Ectodermal cell (in vitro differentiated cells): Measurements from ENCODE around the gene BEND7.

Source experiments
- H3K27ac ChIP-seq: 2 replicates; pipeline ENCODE4 v1.7.0; 2013; ENCODE audit warnings: mild to moderate bottlenecking, low read depth, low read length; ENCODE audit not compliant: insufficient read depth, poor library complexity, severe bottlenecking
- H3K27me3 ChIP-seq: 2 replicates; pipeline ENCODE4 v1.7.0; 2013; ENCODE audit warnings: mild to moderate bottlenecking, low read length; ENCODE audit not compliant: insufficient read depth, control insufficient read depth, poor library complexity, severe bottlenecking
- H3K36me3 ChIP-seq: one replicate; pipeline ENCODE4 v1.7.0; 2013; ENCODE audit warnings: low read length; ENCODE audit not compliant: control insufficient read depth, insufficient read depth
- H3K4me1 ChIP-seq: one replicate; pipeline ENCODE4 v1.7.0; 2013; ENCODE audit warnings: low read length; ENCODE audit not compliant: control insufficient read depth, insufficient read depth
- H3K4me3 ChIP-seq: 2 replicates; pipeline ENCODE4 v1.7.0; 2013; ENCODE audit warnings: low read depth, low read length, control low read depth; ENCODE audit not compliant: insufficient read depth
- H3K9me3 ChIP-seq: 2 replicates; pipeline ENCODE4 v1.7.0; 2013; ENCODE audit warnings: mild to moderate bottlenecking, low read length, moderate library complexity; ENCODE audit not compliant: control insufficient read depth
- WGBS, 2 experiments: methylation state at CpG; one replicate each; pipeline ENCODE4 v1.1.7; 2013; ENCODE audit warnings: missing lambda C conversion rate in 2 of 2; 5-methylcytosine and 5-hydroxymethylcytosine counted together

Gene BEND7

DNA sequence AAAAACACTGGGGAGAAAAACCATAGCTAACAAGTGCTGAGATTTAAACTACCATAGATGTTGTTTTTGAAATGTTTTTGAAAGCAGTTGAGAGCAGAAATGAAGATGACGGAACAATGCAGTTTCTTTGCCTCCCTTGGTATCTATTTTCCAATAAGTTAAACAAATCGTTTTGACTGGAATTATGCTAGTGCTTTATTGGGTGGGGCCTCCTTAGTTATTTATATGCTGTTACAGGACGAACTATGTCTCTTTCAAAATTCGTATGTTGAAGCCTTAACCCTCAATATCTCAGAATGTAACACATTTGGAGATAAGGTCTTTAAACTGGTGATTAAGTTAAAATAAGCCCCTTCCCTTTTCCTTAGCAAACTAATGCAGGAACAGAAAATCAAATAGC, 135.2 kb downstream of the BEND7 start:
- Histone ChIP-seq H3K9me3 (no peaks in the 10 kb centered on the region), H3K4me1 (no peaks in the 10 kb centered on the region), H3K27me3 (no peaks in the 10 kb centered on the region), H3K27ac (no peak overlapping the region), H3K4me3 (no peak overlapping the region), H3K36me3 (no peaks in the 10 kb centered on the region)
- WGBS, 2 experiments = 88 to 94% methylated on average over 4 of the region's 4 CpGs

GRCh38 chr10:13392701-13393100, 136.1 kb downstream of the BEND7 start:
- no peaks in the 10 kb centered on the region for H3K9me3 ChIP-seq
- H3K27ac ChIP-seq = no peak overlapping the region
- H3K4me1 ChIP-seq = no peaks in the 10 kb centered on the region
- H3K27me3 ChIP-seq = no peaks in the 10 kb centered on the region
- H3K36me3 ChIP-seq = no peaks in the 10 kb centered on the region
- WGBS, 2 experiments = 97% methylated on average over 5 of the region's 5 CpGs
- H3K4me3 ChIP-seq = no peak overlapping the region
